HG03460 (cell line): Measurements from ENCODE around the gene HOXC4.

ENCODE experiments used
- ATAC-seq: cut with Tn5 transposase; IDR thresholded peaks from one replicate; pipeline ENCODE4 v1.9.1; 2021; ENCODE audit not compliant: unreplicated experiment

The HOXC4 gene

GRCh38 chr12:54028314-54029201, 25.1 kb upstream of the HOXC4 start, which contains the start of gene HOXC6:
TSS of gene HOXC6 (plus strand) at chr12:54028440. CDS start at chr12:54028522, 82 bp downstream.
- ATAC-seq = no peak

GRCh38 chr12:54029529-54030441, 23.9 kb upstream of the HOXC4 start:
- ATAC-seq = no peak

- ATAC-seq = no peak
Observed at GRCh38 chr12:54030442-54030801, 23.2 kb upstream of the HOXC4 start.

GRCh38 chr12:54030889-54031471, 22.7 kb upstream of the HOXC4 start:
- ATAC-seq = no peak

- no peak for ATAC-seq
Observed at GRCh38 chr12:54031480-54031879, 22.2 kb upstream of the HOXC4 start.

- no peak for ATAC-seq
Observed at GRCh38 chr12:54032086-54032619, 21.5 kb upstream of the HOXC4 start.

GRCh38 chr12:54032627-54033100, 21.0 kb upstream of the HOXC4 start, which contains the start of gene HOXC5:
TSS of gene HOXC5 (plus strand) at chr12:54033050. CDS start at chr12:54033123, 73 bp downstream.
- no peak for ATAC-seq

- no peak for ATAC-seq
Observed at GRCh38 chr12:54033106-54033979, 20.3 kb upstream of the HOXC4 start.

- no peak for ATAC-seq
Observed at GRCh38 chr12:54033980-54034784, 19.5 kb upstream of the HOXC4 start.

GRCh38 chr12:54034785-54035310, 18.8 kb upstream of the HOXC4 start:
- ATAC-seq = no peak

GRCh38 chr12:54035568-54036264, 17.9 kb upstream of the HOXC4 start:
- ATAC-seq = no peak

- no peak for ATAC-seq
Observed at GRCh38 chr12:54036620-54037359, 16.8 kb upstream of the HOXC4 start.

GRCh38 chr12:54037360-54038283, 16.0 kb upstream of the HOXC4 start:
- no peak for ATAC-seq

GRCh38 chr12:54038284-54038870, 15.3 kb upstream of the HOXC4 start:
- ATAC-seq = no peak

- ATAC-seq = no peak
Observed at GRCh38 chr12:54038871-54039414, 14.7 kb upstream of the HOXC4 start.
